K562 (cell line): ENCODE measurements around the gene TRIM27. TPM values are rescaled to one million over a fixed set of nuclear protein-coding genes. Genes with fewer than 3 reads are reported as not detected.

Source experiments
- CBX8 ChIP-seq: fragments of 200-600 bp; sonication (generic); IDR thresholded peaks from 2 replicates; pipeline ENCODE4 v1.6.1; 2012; ENCODE audit warnings: borderline replicate concordance, mixed run types, low read depth, mild to moderate bottlenecking, moderate library complexity, mixed read lengths, low read length, control low read depth, inconsistent platforms; ENCODE audit not compliant: poor library complexity, severe bottlenecking; ENCODE audit errors: extremely low read depth
- CREB5 ChIP-seq: fragments of 250-450 bp; sonication (Bioruptor Pico); IDR thresholded peaks from 2 replicates; pipeline ENCODE4 v1.5.0; 2020; ENCODE audit warnings: mild to moderate bottlenecking
- ELK1 ChIP-seq: sonication (generic); formaldehyde crosslinking; IDR thresholded peaks from 2 replicates; pipeline ENCODE4 v1.8.1; 2022; ENCODE audit warnings: missing genetic modification reagents
- HMGXB4 ChIP-seq: sonication (generic); formaldehyde crosslinking; IDR thresholded peaks from 2 replicates; pipeline ENCODE4 v1.8.1; 2023; ENCODE audit warnings: mild to moderate bottlenecking, missing genetic modification reagents
- MTA2 ChIP-seq: fragments of 450-650 bp; IDR thresholded peaks from 2 replicates; pipeline ENCODE4 v1.6.1; 2016; ENCODE audit warnings: low read depth
- RFX1 ChIP-seq: fragments of 450-650 bp; IDR thresholded peaks from 2 replicates; pipeline ENCODE4 v1.6.1; 2016; ENCODE audit warnings: mild to moderate bottlenecking, moderate library complexity
- ZBTB1 ChIP-seq: sonication (generic); formaldehyde crosslinking; IDR thresholded peaks from 2 replicates; pipeline ENCODE4 v1.8.1; 2023; ENCODE audit warnings: missing genetic modification reagents, low read depth, mild to moderate bottlenecking, borderline replicate concordance
- ZNF644 ChIP-seq: fragments of 200-800 bp; sonication (Bioruptor generic); IDR thresholded peaks from 2 replicates; pipeline ENCODE4 v1.6.1; 2016; ENCODE audit warnings: low read depth, missing genetic modification characterization, missing compliant biosample characterization
- polyA plus RNA-seq, 8 experiments: library from polyadenylated mRNA; depleted of rRNA in 4 of 8; stranded (reverse) in 5 of 8; unstranded in 3 of 8; fragments of >200 nt; fragmentation: Nextera tagmentation in 2 of 8; fragmentation: Illumina TruSeq in 1 of 8; extraction: Ambion mirVana in 2 of 8; extraction: Trizol in 1 of 8; gene quantifications; 2 replicates each; pipeline versions ENCODE4 v1.2.1 to v1.2.3, GENCODE V29; 2011 to 2014; ENCODE audit warnings: inconsistent platforms in 1 of 8, missing spikeins in 1 of 8
- total RNA-seq, 7 experiments: library from RNA; depleted of rRNA in 6 of 7; stranded (reverse); fragments of >200 nt in 6 of 7; fragmentation: Illumina TruSeq in 2 of 7; extraction: Trizol in 2 of 7; gene quantifications; 2 replicates each; pipeline versions ENCODE4 v1.2.1 to v1.2.3, GENCODE V29; 2011 to 2021; ENCODE audit warnings: low replicate concordance in 1 of 7
- TF ChIP-seq, protein P1 (sequence below): fragments of 250-450 bp; sonication (Bioruptor Pico); IDR thresholded peaks from 2 replicates; pipeline ENCODE4 v1.5.0; 2021; ENCODE audit warnings: mild to moderate bottlenecking, moderate library complexity
- TF ChIP-seq, protein P2 (sequence below): fragments of 250-450 bp; sonication (Bioruptor Pico); IDR thresholded peaks from 2 replicates; pipeline ENCODE4 v1.4.0; 2020; ENCODE audit warnings: mild to moderate bottlenecking, moderate library complexity, borderline replicate concordance

Gene TRIM27
- total and polyA plus RNA-seq, 9 of the 15 experiments (the other 6 are each of a cell fraction or from before 2014, with no cell fraction given): 37.7 to 235 (median 122) TPM

DNA sequence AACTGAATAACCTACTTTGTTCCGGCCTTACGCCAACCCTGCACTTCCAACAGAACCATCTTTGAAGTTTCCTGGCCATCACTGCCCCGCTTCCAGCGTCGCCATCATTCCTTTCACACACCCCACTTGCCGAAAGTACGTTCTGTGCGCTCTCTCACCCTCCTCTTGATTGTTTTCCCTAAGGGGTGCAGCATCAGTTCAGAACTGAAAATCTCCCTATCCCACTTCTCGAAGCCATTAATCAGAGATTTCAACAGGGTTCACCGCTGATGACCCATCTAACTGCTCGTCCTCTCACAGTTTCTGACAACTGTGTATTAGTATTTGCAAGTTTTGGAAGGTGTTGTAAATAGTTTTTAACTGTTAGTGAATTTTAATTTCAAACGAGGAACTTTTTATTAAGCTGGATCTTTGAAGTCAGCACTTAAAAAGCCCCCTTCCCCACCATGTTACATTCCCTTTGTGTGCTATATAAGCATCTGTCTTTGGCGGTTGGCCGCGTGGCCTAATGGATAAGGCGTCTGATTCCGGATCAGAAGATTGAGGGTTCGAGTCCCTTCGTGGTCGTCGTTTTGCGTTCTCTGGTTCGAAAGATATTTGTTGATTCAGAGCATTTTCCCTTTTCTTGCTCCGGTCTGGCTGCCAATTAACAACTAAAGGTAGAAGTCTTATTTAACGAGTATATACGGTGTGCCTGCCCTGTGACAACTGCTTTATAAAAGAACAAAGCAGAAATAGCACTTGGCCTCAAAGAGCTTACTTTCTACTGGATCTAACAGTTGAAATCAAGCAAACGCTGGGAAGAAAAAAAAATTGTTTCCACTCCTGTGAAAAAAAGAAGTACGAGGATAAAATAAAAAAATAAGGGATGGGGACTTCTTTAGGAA is 42.6 kb downstream of the TRIM27 start (continued):
- TF ChIP-seq, protein P1, sequence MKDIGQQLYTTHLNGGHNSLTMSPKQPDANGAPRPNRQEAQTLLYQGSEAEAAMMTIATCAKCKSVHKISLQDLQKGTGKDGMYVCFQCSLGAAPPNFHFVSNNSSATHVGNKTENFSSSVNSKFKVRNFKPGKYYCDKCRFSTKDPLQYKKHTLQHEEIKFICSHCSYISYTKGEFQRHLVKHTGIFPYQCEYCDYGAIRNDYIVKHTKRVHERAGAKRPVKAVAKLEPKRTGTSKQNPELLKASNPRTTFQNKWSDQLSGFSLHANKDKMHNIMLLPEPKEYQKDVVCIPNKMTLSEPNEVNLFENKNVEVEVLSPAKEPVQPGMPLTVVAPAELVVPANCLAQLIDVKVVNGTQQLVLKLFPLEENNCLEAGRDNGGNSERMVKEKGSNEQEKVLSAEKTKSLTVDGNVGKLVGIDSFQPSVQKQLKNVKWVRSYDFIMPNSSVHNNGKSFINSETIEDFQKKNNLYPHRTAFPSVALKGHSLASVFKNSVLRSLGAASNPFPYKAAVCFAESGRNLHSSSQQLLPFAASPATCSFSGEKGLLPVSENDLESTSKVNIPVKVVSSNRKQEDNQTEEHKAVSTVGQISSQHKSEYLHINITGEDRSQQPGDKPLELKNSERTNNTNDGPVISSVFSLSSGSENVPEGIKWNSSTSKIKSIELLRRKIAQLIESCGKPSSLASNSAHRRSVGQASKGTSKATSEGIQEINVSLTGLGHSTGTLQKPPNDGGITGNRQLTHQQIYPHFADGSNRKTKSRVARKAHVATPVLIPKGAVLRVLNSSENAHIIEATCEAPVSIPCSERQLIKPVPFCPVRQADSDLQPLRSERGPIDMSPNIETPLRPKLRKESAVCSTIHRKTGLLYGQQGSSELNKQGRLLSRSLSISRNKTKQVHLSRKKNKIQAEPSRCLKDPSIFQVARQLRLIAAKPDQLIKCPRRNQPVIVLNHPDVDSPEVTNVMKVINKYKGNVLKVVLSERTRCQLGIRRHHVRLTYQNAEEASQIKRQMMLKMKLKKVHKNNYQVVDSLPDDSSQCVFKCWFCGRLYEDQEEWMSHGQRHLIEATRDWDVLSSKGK (CRISPR knock-in tag): no peak
- TF ChIP-seq RFX1 (no peak), CREB5 (CRISPR knock-in tag) (no peak), MTA2 (no peak; the same call in 1 of the 2 replicates), CBX8 (no peak), ZBTB1 (no peak), HMGXB4 (CRISPR knock-in tag) (peak; percentile 99), ZNF644 (tag) (no peak), ELK1 (CRISPR knock-in tag) (no peak)
- TF ChIP-seq, protein P2, sequence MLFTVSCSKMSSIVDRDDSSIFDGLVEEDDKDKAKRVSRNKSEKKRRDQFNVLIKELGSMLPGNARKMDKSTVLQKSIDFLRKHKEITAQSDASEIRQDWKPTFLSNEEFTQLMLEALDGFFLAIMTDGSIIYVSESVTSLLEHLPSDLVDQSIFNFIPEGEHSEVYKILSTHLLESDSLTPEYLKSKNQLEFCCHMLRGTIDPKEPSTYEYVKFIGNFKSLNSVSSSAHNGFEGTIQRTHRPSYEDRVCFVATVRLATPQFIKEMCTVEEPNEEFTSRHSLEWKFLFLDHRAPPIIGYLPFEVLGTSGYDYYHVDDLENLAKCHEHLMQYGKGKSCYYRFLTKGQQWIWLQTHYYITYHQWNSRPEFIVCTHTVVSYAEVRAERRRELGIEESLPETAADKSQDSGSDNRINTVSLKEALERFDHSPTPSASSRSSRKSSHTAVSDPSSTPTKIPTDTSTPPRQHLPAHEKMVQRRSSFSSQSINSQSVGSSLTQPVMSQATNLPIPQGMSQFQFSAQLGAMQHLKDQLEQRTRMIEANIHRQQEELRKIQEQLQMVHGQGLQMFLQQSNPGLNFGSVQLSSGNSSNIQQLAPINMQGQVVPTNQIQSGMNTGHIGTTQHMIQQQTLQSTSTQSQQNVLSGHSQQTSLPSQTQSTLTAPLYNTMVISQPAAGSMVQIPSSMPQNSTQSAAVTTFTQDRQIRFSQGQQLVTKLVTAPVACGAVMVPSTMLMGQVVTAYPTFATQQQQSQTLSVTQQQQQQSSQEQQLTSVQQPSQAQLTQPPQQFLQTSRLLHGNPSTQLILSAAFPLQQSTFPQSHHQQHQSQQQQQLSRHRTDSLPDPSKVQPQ (CRISPR knock-in tag): no peak
